Measurements from ENCODE around the gene UBL3. TPM values are rescaled to one million over a fixed set of nuclear protein-coding genes. Genes with fewer than 3 reads are reported as not detected.

UBL3 gene
- total and polyA plus RNA-seq, 9 donors = 22.5 to 41.4 (median 32.3) TPM

DNA sequence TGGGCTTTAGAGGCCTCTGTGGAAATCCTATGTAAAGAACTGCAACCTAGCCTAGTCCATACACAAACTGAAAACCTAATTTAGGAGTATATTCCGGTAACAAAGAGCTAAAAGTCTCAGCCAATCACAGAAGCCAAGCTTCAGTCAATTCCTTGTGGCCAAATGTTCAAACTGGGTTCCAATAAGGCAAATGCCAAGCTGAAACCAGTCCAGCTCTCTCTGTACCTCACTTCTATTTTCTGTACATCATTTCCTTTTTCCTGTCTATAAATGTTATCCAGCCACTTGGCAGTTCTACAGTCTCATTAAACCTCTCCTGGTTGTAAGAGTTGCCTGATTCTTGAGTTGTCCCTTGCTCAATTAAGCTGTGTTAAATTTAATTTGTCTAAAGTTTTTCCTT lies 31.7 kb upstream of the UBL3 start:
- intact Hi-C loops (cut with DNase I) = no loop called here
- no peak overlapping the region for H3K27ac ChIP-seq
- no peak for DNase-seq
- H3K9me3 ChIP-seq = no peaks in the 10 kb centered on the region
- 0 to 2% (median 0%) methylated on average over 1 of the region's 1 CpG for WGBS, 3 donors
- no peaks in the 10 kb centered on the region for H3K36me3 ChIP-seq
- H3K27me3 ChIP-seq = no peaks in the 10 kb centered on the region
- H3K4me3 ChIP-seq = no peak overlapping the region
- TF ChIP-seq EP300 (IDR thresholded peaks at IDR 0.05) (no peak), POLR2A (IDR thresholded peaks at IDR 0.05) (no peak)
- TF ChIP-seq, protein P1, sequence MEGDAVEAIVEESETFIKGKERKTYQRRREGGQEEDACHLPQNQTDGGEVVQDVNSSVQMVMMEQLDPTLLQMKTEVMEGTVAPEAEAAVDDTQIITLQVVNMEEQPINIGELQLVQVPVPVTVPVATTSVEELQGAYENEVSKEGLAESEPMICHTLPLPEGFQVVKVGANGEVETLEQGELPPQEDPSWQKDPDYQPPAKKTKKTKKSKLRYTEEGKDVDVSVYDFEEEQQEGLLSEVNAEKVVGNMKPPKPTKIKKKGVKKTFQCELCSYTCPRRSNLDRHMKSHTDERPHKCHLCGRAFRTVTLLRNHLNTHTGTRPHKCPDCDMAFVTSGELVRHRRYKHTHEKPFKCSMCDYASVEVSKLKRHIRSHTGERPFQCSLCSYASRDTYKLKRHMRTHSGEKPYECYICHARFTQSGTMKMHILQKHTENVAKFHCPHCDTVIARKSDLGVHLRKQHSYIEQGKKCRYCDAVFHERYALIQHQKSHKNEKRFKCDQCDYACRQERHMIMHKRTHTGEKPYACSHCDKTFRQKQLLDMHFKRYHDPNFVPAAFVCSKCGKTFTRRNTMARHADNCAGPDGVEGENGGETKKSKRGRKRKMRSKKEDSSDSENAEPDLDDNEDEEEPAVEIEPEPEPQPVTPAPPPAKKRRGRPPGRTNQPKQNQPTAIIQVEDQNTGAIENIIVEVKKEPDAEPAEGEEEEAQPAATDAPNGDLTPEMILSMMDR (IDR thresholded peaks at IDR 0.05) = no peak
- peaks cover 6% of the 10 kb centered on the region for H3K4me1 ChIP-seq (ENCODE audit: insufficient read depth)

DNA sequence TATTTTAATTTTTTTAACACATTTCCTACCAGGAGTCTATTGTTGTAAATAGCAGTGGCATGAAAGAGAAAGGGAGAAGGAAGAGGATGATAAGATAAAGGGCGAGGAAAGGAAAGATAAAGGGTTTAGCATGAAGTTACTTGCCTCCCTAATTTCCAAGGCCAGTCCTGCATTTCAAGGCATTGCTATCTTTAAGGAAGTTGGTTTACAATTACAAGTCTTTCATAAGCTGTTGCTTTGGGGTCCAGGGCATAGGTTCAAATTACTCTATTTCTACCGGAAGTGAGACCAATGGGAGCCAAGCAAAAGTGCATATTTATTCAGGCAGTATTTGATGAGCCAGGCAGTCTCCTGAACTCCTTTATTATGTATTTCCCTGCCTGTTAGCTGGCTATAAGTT lies 27.7 kb upstream of the UBL3 start:
- Histone ChIP-seq H3K4me3 (no peak overlapping the region), H3K4me1 (ENCODE audit: insufficient read depth) (peaks cover 2% of the 10 kb centered on the region), H3K9me3 (no peaks in the 10 kb centered on the region), H3K27ac (no peak overlapping the region), H3K36me3 (no peaks in the 10 kb centered on the region), H3K27me3 (no peaks in the 10 kb centered on the region)
- intact Hi-C loops (cut with DNase I) = no loop called here
- DNase-seq = no peak
- TF ChIP-seq, protein P1 (IDR thresholded peaks at IDR 0.05) = no peak
- WGBS, 3 donors = 1 to 11% (median 7%) methylated on average over 2 of the region's 2 CpGs

DNA sequence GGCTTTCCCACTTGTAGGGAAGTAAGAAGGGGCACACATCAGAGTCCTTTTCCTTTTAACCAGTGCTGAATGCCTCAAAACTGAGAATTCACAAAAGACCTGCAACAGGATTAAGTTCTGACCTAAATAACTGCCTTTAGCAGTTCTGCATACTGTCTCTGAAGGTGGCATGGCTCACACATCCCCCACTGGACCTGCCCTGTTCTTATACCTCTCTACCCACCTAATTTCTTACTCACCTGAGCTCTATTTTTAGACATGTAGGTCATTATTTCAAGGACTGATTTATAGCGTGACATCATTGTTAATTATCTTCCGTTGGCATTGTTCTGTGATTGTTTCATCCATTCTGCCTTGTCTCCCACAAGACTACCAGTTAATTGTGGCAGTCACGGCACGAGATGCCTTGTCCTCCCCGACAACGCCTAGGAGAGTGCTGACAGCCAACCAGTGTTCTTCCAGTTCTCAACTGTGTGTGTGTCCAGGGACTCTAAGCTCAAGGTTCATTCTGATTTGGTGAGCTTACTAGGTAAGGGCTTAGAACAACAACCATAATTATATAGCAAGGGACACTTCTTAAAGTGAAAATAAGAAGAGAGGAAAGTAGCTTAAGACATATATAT lies 27.1 kb upstream of the UBL3 start:
- 21 to 38% (median 33%) methylated on average over 6 of the region's 6 CpGs for WGBS, 3 donors
- TF ChIP-seq POLR2A (IDR thresholded peaks at IDR 0.05) (no peak), EP300 (IDR thresholded peaks at IDR 0.05) (no peak)
- TF ChIP-seq, protein P1 (IDR thresholded peaks at IDR 0.05) = no peak
- no peaks in the 10 kb centered on the region for H3K9me3 ChIP-seq
- peaks cover 2% of the 10 kb centered on the region for H3K4me1 ChIP-seq (ENCODE audit: insufficient read depth)
- no peak overlapping the region for H3K27ac ChIP-seq
- H3K36me3 ChIP-seq = no peaks in the 10 kb centered on the region
- no peak for DNase-seq
- no peaks in the 10 kb centered on the region for H3K27me3 ChIP-seq
- H3K4me3 ChIP-seq = no peak overlapping the region
- intact Hi-C loops (cut with DNase I) = no loop called here

DNA sequence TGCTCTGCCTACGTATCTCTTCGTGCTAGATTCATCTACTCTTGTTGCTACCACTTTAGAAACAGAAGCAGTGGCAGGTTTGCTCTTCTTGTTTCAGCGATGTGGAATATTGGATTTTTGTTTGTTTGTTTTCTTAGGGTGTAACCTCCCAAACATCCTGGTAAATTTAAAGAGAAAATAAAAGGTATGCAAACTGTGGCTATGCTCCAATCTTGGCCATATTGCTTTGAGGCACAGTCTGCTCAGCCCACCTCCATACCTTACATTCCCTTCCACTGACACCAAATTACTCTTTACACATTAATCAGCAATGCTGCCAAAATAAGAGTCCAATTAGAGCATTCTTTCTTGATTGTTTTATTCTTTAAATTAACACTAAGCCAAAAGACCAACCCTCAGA lies 25.2 kb upstream of the UBL3 start:
- no peak overlapping the region for H3K27ac ChIP-seq
- H3K4me3 ChIP-seq = no peak overlapping the region
- intact Hi-C loops (cut with DNase I) = no loop called here
- H3K4me1 ChIP-seq (ENCODE audit: insufficient read depth) = peaks cover 2% of the 10 kb centered on the region
- WGBS, 3 donors = 19 to 35% (median 26%) methylated on average over 3 of the region's 3 CpGs
- H3K9me3 ChIP-seq = no peaks in the 10 kb centered on the region
- DNase-seq = no peak
- H3K36me3 ChIP-seq = no peaks in the 10 kb centered on the region
- no peaks in the 10 kb centered on the region for H3K27me3 ChIP-seq
- TF ChIP-seq POLR2A (IDR thresholded peaks at IDR 0.05) (no peak), EP300 (IDR thresholded peaks at IDR 0.05) (no peak)
- TF ChIP-seq, protein P1 (IDR thresholded peaks at IDR 0.05) = no peak

Measured in ovary (tissue), 9 donors.